T1000 (cell line): ENCODE data around the gene CCSER1.

Source experiments
- DNase-seq: peaks from one replicate; lab custom pipeline; 2025; ENCODE audit warnings: mixed read lengths; lab: John Stamatoyannopoulos, UW

Gene CCSER1

DNA sequence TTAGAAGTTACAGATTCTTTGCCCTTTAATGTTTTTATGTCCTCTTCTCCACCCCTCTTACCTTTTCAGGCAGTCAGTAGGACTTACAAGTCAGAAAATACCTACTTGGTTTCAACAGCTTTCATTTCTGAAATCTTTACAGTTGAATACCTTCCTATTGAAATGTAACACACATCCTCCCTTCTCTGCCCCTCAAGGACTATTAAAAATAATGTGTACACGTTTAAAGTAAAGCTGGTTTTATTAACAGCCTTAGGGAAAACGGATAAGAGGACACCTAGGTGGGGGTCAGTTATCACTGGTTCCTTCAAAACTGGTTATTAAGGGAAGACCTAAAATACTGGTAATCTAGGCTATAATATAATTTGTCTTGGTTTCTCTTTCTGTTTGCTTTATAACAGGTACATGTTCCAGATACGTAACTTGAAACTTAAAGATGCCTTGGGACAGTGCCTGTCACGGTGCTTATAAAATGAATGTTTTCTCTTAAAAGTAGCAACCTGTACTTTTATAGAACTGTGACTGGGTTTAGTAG lies 1.8 kb downstream of the CCSER1 start:
- no peak for DNase-seq

DNA sequence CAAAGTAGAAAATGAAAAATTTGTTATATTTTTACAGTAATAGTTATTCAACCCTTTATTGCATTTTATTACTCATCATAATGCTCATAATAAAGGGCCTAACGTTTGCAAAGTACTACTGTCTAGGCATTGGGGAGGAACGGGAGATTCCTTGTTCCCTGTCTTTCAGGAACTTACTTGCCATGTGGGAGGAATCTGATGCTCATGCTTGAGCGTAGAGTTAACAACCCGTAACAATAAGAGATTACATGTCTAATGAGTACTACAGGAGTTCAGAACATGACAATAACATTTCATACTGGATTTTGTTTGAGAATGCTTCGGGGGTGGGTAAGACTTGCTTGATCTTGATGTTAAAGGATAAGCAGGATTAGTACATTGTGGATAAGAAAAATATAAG lies 2.9 kb downstream of the CCSER1 start:
- DNase-seq: no peak

DNA sequence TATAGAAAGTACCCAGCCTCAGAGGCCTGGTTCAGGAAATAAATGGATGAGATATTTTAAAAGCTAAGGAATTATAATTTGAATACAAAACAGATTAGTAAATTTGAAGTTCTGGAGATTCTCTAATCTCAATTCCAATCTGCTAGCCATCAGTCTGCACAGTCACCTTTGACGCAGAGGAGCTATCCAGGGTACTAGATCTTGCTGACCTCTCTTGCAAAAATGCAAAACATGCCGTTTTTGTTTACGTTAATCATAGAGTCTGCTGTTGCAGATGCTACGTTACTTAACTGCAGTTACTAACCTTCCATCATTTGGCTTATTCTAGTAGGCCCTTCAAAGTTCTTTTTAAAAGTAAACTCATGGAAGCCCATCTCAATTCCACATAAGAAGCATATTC lies 10.4 kb downstream of the CCSER1 start:
- no peak for DNase-seq

DNA sequence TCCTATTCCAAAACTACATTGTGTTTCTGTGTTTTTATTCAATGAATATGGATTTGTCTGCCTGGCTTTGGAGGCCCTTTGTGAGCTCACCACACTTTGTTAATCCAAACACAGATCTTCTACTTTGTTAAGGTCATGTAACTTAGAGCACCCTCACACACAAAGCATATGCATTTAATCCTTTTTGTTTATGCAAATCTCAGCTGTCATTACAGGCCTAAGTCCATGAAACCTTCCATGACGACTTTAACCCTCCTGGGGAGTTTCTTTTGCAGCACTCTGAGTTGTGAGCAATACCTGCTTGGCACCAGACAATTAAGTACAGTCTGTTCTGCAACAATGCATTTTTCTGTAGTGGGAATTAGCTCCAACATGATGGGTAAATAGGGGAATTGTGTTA lies 14.9 kb downstream of the CCSER1 start:
- no peak for DNase-seq

DNA sequence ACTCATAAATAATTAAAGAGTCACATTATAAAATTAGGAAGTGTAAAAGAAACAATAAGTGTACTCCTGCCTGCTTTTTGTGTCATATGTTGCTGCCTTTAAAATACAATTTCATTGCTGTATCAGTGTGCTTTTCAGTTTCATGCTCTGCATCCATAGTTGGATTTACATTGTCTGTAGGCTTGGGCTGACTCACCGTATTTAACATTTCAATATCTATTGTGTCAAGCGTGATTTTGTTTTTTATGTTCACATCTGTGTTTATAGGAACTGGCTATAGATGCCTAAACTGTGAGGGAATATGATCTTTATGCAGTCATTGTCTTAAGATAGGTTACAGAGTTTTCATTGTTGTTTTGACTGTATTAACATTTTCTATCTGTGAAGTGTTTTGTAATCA lies 18.1 kb downstream of the CCSER1 start:
- DNase-seq: no peak

DNA sequence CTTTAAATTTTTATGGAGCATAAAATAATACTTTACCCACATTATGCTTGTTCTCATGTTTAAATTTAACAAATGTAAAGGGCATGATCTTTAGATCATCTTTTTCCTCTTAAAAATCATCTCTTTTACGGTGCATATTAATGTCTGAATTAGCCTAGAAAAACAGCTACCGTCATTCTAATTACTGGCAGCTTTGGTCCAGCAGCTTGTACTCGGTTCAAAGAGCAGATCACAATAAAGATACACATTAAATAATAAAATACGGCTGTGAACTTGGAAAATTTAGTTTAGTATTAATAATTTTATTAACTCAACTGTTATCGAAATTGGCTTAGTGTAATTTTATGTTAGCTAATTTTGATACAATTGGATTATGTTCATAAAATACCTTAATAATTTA lies 19.1 kb downstream of the CCSER1 start:
- DNase-seq: no peak

DNA sequence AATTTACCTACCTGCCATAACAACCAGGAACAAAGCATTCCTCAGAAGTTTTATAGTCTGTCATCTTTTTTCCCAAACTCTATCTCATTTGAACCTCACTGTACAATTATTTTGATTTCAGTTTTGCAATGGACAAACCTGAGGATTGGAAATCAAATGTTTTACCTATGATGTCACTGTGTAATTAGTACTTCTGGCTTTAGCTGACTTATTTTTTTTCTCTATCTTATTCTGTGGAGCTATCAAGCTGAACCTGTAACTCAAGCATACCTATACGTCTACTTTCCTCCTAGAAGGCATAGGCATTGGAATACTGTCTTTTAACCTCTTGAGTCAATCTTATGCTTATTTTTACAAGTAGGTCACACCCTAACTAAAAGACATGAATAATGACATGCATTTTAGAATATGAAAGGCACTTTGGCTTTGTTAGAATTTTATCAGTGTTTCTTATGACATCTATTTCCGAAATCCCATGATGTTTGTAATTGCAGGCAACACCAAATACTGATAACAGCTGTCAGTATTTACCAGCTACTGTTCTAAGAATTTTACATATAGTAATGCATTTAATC lies 21.5 kb downstream of the CCSER1 start:
- no peak for DNase-seq

DNA sequence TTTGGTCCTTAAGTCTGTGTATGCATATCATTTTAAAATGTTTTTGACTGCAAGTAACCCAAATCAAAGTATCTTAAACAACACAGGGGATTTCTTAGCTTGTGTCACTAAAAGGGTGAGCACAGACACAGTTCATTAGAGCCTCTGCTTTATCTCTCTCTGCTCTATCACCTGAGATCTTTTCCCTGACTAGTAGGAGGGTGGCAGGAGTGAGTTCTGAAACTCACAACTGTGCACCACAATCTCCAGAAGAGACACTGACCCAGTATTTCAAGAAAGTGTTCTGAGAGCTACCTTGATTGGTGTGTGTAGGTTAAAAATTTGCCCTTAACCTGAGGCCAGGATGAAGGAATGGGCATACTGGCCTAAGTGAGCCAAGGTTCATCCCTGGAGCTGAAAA lies 24.8 kb downstream of the CCSER1 start:
- no peak for DNase-seq

DNA sequence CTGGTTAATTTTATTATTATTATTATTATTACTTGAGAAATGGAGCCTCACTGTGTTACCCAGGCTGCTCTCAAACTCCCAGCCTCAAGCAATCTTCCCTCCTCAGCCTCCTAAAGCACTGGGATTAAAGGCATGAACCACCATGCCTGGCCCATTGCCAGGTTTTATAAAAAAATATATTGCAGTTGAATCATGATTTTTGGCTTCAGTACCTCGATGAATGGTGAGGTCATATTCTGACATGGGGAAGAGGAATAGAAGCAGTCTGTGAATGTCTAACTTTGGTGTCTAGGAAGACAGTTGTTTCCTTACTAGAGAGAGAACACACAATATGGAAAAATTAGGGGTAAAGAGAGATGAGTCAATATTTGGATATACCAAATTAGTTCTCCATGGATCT lies 32.0 kb downstream of the CCSER1 start:
- no peak for DNase-seq

DNA sequence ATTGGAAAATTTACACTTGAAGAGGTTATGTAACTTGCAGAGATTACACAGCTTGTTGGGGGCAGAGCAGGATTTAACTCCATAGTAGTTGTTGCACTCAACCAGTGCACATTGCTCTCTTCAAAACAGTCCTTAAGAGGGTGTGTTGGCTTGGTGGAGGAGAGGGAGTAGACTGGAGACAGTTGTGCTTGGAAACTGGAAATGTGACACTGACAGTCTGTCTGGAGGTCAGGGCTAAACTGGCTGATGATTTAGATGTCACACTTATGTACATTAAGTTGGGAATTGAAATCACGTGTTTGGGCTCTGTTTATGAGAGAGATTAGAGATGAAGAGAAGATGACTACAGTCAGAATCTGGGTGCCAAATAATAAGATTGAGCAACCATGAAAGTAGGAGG lies 32.9 kb downstream of the CCSER1 start:
- DNase-seq: no peak

DNA sequence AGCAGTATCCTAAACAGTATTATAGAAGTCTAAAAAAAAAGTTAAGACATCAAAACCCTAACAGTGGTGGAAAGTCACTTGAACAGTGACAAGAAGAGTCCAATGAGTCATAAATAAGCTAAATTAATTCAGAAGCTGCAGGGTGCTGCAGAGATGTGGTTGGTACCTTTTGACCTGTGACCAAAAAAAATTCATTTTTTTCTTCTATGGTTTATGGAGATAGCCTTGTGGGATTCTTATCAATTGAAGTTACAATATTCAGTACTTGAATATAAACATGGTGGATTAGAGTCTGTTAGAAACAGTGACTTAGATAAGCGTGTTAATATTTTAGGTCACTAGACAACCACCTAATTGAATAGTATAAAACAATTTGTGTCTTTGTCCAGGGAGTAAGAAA lies 35.4 kb downstream of the CCSER1 start:
- DNase-seq: no peak

DNA sequence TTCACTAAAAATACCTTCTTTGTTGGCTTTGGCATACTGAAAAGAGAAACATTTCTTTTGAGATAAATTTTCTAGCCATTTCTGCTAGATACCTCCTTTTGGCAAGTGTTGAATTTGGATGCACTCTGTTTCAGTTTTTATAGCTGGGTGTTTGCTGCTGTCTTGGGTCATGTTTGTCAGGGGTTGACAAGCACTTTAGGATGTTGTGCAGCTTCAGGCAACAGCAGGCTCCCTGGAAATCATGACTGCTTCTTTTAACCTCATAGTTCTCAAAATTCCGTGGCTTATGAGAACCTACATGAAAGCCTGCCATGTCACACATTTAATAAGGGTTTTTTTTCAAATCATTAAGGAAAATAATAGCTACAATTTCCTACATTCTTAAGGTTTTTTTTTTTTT lies 36.7 kb downstream of the CCSER1 start:
- no peak for DNase-seq

DNA sequence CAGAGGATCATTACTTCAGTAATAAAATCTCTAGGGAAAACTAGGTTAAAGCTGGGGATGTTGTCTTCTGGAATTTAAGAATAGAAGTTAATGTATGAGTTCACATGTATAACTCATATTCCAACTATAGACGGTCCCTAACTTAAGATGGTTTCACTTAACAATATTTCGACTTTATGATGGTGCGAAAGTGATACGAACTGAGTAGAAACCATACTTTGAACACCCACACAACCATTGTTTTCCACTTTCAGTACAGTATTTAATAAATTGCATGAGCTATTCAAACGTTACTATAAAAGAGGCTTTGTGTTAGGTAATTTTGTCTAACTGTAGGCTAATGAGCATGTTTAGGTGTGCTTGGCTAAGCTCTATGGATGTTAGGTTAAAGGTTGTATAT lies 38.7 kb downstream of the CCSER1 start:
- no peak for DNase-seq

DNA sequence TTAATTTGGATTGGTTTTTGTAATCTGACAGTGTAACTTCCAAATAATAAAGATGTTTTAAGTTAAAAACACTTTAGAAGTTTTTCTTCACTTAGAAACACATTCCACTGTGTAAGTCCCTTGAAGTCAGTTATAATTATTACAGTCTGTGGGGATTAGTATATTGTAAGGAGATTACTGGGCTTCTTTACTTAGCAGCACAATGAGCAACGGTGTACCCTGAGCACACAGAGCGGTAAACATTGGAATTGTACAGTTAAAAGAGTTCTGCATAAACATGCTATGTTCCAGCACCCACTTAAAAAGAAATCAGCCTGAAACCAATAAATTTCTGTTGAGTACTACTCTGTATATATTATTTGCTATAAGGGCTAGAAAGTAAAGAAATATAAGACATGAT lies 44.3 kb downstream of the CCSER1 start:
- no peak for DNase-seq

DNA sequence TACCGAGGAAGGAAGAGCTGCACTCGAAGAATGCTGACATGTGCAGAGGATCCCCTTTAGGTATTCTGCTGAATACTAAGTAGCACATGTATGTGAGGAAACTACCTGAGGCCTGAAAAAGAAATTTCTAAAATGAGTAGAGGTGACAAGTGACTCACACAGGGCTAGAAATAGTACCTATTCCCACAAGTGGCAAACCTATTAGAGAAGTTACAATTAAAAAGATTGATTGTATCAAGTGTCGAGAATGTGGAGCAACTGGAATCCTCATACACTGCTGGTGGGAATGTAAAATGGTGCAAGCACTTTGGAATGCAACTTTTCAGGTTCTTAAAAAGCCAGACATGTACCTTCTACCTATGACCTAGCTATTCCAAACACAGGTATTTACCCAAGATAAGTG lies 47.4 kb downstream of the CCSER1 start:
- DNase-seq: no peak

DNA sequence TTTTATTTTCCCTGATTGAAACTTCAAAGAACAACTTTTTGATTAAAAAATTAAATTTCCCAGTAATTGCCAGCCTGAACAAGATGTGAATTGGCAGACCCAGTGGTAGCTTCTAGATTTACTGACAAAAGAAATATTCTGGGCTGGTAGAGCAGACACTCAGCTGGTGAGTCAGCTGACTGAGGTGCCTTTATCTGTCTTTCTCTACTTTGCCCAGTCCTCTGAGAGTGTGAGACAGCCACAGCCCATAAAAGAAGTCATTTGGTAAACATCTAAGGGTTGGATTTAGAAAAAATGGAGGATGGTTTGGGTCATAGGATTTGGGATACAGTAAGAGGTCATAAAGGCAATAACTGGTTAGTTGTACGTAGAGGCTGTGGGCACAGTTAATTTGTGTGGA lies 54.5 kb downstream of the CCSER1 start:
- no peak for DNase-seq

DNA sequence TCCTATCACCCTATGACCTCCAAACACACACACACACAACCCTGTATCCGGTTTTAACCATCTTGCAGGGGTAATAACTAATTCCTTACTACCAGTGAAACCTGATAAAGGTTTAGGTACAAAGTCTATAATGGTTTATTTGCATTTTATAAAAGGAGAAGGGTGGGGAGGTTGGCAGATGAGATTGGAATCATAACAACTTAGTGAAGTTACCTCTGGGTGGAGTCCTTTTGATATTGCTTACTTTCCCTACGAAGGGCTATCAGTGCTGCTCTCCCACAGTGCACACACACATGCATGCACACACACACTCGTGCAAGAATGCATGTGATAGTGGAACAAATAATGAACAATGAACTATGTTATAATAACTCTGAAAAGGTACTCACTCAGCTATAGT lies 56.1 kb downstream of the CCSER1 start:
- no peak for DNase-seq

DNA sequence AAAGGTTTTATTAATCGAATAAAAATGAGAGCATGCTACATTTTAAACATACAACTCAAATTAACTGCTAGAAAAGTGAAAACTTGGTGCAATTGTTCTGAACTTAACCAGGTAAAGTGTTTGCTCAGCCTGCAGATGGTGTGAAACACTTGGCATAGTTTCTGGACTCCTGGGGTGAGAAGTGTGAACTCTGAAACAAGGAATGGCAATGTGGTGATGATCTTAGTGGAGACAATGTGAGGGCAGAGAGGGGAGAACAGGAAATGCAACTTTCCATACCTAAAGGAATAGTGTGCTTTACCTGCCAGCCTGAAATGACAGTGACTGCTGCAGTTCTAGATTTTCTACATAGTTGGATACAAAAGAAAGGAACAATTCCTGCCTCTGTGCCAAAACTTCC lies 57.4 kb downstream of the CCSER1 start:
- no peak for DNase-seq

DNA sequence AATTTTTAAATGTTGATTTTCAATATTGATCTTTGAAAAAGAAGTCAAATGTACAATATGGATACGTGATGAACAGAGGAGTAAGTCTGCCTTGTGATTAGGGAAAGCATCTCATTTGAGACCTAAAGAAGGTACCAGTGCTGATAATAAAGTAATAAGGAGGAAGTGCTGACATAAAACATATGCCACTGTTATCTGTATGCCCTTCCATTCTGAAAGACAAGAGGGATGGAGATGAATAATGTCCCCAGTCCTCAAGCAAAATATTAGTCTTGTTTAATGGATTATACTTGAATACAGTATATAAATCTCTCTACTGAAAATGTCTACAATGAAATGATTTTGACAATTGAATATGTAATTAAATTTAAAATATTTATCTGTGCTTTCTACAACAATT lies 58.2 kb downstream of the CCSER1 start:
- no peak for DNase-seq

DNA sequence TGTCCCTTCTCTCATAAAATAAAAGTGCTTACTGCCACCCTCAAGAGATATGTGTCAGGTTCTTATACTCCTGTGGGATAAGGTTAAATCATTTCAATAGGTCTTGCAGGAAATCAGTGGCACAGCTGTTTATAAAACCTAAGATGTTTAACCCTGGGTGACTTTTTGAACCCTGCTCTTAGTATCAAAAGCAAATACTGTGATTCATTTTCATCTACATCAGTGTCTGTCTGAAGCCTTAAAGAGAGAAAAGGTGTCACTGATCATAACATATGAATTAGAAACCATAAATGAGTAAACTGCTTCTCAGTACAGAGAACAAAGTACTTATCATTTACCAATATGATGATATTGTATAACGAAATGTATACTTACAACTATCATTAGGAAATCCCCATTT lies 59.0 kb downstream of the CCSER1 start:
- no peak for DNase-seq

DNA sequence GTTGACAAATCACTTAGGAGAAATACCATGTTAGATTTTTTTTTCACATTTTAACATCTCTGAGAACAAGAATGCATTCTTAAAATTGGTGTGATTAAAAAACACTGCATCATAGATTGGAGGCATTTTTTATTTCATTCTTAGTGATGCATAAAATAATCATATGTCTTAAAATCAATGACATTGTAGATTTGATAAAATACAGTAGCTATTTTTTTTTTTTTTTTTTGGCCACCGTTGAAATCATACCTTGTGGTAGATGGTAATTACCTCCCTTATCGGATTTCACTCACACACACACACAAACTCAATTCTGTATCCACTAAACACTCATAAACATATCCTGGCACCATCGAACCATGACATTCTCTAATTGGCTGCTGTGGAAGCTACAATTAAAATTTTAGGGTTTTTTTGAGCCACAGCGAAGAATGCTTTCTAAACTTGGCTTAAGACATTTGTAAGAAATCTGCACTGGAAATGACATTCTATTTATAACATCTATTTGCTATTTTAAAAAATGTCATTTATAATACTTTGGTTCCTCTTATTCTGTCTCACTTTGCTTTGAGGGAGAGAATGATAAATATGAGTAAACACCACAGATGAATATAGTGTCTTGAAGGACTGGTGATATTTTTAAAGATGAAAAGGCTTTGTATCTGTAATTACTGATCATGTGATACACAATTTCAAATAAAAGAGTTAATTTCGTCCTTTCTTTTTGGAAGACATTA lies 60.1 kb downstream of the CCSER1 start:
- DNase-seq: no peak

DNA sequence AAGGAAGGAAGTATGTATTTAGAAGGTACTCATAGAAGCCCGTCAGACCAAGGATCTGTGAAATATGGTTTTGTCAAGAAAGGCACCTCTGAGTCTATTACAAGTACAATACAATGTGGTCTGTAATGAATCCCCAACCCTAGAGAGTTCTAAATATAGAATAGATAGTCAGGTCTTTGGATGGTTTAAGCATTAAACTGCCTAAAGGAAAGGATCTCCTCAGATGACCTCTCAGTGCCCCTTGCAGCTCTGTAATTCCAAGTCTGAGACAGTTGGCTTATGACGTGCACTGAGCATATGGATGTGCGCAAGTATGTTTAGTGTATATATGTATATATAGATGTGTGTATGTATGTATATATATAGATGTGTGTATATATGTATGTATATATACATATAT lies 62.0 kb downstream of the CCSER1 start:
- DNase-seq: no peak

DNA sequence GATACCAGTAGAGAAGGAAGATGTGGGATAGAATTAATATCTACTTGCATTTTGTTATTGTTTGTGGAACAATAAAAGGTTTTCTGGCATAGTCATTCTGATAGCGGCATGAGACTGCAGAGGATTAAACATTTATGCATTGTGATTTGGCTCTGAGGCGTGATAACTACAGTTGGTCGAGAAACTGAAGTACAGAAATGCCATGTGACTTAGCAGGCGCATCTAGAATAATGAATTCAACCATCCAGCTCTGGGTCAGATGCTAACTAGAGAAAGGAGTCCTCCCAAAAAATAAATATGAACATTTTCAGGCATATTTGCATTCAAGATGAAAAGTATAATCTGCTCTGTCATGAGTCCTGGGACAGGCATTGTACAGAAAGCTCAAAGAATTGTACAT lies 62.8 kb downstream of the CCSER1 start:
- no peak for DNase-seq

DNA sequence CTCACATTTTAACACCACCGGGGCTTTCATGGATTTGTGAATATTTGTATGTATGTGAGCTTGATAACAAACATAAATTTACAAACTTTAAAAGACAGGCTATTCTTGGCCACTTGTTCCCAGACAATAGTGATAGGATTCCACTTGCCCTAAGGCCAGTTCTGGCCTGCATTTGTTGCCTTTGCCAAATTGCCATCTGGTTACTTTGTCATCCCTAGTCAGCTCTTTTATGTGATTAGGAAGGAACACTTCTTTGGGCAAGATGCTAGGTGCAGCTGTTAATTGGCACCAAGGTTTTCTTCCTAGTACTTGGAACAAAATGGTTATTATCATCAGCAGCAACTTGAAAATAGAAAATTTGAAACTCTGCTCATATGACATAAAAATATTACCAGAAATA lies 63.3 kb downstream of the CCSER1 start:
- no peak for DNase-seq
